Stimulated activated CD8-positive, alpha-beta memory T cell treated with anti-CD3 and anti-CD28 coated beads, Interleukin-15, amount 100 ng/mL, for 48 hours (primary cell): ENCODE measurements around the gene TSPAN32.

Source experiments
- DNase-seq, 2 donors: peaks; one replicate each; pipeline ENCODE4 v3.0.0-alpha.2; 2020; ENCODE audit warnings: low read depth in 2 of 2

The TSPAN32 gene

GRCh38 chr11:2303627-2304505 is 2.1 kb downstream of the TSPAN32 start:
- no peak for DNase-seq

DNA sequence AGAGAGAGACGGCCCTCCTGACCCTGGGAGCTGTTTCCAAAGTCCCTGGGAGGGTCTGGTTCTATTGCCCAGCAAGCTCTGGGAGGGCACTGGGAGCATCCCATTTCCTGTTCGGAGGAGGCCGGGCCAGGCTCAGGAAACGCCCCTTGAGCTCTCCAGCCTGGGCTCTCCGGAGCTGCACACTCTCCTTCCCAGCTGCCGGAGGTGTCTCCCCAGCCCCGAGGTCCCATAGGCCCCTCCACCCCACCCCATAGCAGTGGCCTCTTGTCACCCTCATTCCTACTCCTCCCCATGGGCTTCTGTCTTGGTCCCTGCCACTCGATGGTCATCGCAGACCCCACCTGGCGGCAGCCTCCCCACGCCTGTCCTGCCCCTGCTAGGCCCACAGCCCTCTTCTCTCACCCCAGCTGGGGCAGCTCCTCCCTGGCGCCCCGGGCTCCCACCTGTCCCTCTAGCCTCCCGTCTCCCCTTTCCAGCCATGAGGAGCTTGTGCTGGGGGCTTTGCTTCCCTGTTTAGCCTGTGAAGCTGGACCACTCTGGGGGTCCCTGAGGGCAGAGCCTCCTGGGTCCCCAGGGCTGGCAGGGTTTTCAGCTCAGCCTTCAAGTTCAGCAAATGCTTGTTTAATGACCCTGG is 2.8 kb downstream of the TSPAN32 start:
- no peak for DNase-seq

- peak; percentile 69 to 77 for DNase-seq
Measured at GRCh38 chr11:2305140-2305778, 3.4 kb downstream of the TSPAN32 start.

DNA sequence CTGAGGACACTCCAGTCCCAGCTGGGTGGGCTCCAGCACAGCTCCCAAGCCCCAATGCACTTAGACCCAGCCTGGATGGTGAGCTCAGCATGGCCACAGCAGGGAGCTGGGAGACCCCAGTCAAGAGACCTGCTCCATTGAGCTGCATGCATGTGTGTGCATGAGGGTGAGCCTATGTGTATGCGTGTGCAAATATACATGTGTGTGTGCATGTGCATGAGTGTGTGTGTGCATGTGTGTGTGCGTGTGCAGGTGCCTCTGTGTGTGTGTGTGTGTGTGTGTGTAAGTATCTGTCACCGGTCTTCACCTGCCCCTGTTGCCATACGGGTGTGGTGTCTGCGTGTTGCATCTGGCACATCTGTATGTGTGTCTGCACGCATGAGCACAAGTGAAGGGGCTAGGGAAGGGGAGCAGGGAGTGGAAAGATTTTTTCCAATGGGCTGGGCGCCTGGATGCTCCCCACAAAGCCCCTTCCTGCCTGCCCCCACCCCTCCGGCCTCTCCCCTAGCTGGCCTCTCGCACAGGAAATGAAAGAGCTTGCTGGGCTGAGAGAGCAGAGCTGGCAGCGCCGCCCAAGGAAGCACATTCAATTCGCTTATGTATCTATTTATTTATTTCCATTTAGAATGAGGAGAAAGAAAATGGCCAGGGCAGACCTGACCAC is 4.1 kb downstream of the TSPAN32 start:
- DNase-seq: no peak

DNA sequence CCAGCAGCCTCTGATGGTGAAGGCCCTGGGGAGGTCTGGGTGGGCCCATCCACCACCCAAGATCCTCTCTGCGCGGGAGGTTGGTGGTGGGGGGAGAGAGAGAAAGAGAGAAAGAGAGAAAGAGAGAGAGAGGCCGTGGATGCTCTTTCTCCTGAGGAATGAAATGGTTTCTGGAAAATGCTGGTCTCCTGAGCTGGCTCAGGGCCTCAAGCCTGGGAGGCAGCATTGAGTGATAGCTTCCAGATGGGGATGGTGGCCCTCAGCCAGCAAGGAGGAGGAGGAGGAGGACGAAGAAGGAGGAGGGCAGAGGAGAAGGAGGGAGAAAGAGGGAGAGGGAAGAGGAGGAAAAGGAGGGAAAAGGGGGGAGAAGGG is 4.6 kb downstream of the TSPAN32 start:
- DNase-seq: no peak

- DNase-seq: no peak
Measured at GRCh38 chr11:2306877-2307500, 5.2 kb downstream of the TSPAN32 start.

DNA sequence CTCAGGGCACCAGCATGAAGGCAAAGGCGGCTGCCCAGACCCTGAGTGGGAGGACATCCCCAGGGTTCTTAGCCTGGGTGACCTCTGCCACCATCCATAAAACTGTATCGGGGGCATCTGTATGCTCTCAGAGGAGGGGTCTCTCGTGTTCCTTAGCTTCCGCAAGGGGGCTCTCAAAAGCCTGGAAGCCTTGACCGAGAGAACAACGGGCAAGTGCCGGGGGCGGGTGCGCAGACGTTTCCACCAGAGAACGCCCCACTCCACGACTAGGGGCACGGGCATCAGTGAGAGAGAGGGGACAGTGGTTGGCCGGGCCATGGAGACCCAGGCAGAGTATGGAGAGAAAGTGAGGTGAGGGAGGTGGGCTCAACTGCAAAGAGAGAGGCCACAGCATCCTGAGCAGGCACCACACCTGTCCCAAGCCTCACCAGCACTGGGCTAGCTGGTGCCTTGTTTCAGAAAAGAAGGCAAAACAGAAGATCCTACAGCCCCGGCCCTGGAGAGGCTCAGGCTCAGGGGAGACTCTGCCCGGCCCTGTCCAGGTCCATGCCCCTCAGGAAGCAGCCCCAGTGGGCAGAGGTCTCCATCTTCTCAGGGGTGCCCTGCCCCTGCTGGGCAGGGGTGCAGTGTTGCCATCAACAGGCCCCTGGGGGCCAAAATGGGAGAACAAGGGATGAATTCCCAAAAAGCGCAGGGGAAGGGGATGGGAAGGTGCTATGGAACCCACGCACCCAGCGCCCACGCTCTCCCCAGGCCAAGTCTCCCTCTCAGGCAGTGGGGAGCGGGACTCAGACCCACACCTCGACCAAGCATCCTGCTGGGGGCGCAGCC is 5.9 kb downstream of the TSPAN32 start:
- DNase-seq: no peak

GRCh38 chr11:2308713-2309112 is 6.9 kb downstream of the TSPAN32 start:
- DNase-seq: no peak

DNA sequence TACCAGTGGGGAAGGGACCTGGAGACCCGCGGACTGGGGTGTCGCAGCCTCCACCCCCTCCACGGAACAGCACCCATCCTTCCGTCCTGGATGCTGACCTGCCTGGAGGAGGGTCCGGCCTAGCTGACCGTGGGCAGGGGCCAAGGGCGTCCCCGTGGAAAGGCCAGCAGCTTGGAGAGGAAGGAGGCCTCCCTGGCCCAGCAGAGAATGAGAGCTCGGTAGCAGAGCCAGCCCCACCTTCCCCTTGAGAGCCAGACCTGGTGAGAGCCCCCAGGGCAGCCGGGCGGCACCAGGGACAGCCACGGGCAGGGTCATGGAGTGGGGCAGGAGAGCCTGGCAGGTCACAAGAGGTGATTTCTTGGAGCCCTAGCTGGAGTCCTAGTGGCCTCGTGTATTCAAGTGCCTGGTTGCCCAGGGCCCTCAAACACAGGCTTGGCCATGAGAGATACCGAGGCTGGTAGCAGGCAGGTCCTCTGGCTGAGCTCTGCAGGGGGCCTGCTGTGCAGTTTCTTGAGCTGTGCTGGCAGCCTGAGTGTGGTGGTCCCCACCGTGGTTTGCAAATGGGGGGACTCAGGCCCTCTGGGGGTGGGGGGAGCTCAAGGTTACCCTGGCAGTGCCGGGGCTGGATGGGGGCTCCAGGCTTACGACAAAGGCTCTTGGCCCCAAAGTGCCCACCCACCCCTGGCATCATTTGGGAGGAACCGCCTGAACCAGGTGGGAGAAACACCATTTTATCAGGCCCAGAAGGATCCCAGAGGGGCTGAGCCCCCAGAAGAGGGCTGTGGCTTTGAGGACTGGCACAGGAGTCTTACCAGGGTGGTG is 7.6 kb downstream of the TSPAN32 start:
- no peak for DNase-seq

DNA sequence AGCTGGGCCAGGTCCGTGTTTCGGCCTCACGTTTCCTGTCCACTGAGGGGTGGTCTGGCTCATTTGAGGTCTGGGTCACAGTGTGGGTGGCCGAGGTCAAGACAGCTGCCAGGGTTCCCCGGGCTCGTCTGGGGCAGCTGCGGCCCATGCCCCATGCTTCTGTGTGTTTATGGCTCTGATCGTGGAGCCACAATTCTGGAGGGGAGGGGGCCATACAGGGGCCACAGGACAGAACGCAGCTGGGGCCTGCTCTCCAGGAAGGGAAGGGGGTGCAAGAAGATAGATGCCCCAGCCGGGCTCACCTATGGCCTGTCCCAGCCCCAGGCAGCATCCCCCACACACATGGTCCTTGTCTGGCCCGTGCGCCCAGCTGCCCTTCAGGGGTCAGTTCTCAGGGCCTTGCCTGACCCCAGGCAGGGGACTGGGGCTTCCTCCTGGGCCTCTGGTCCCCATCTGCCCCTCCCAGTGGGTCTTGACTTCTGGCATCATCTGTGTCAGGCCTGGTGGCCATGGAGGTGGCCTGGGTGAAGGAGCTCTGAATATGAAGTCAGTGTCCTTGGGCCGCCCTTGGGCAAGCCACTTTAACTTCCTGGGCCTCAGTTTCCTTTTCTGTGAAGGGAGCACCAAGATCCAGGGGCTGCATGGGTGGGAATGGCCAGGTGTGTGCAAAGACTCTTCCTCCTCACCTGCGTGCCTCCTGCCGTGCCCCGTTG is 8.4 kb downstream of the TSPAN32 start:
- no peak for DNase-seq

GRCh38 chr11:2310786-2311352 is 9.1 kb downstream of the TSPAN32 start:
- no peak for DNase-seq

GRCh38 chr11:2311353-2312133 is 9.7 kb downstream of the TSPAN32 start:
- no peak for DNase-seq

GRCh38 chr11:2312232-2313042 is 10.6 kb downstream of the TSPAN32 start:
- no peak for DNase-seq

GRCh38 chr11:2313051-2313951 is 11.5 kb downstream of the TSPAN32 start:
- DNase-seq: no peak

DNA sequence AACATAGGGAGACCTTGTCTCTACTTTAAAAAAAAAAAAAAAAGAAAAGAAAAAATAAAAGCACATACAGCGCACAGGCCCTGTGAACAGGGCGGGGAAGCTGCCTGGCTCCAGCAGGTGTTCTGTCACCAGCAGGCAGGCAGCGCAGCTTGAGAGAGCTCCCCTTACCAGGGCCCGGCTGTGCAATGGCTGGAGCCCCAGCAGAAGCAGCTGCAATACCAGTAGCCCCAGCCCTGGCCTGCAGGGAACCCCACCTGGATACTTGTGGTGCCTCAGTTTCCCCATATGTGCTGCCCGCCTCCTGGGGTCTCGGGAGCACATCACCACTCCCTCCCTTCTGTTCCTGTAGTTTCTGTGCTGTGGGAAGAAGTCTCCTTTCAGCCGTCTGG is 12.3 kb downstream of the TSPAN32 start:
- no peak for DNase-seq
